GM12801 (cell line): ENCODE data around the gene PTPRM.

Source experiments
- CTCF ChIP-seq: IDR thresholded peaks from one replicate; pipeline ENCODE4 v1.5.1; 2011; ENCODE audit warnings: control low read depth; ENCODE audit not compliant: insufficient read length; ENCODE audit errors: extremely low read depth

PTPRM gene

GRCh38 chr18:8151181-8151580 is 584.1 kb downstream of the PTPRM start:
- TF ChIP-seq CTCF, result no peak

GRCh38 chr18:8153887-8154583 is 586.9 kb downstream of the PTPRM start:
- no peak for TF ChIP-seq CTCF

- no peak for TF ChIP-seq CTCF
Observed at GRCh38 chr18:8162802-8163201, 595.7 kb downstream of the PTPRM start.

GRCh38 chr18:8163286-8163959 is 596.3 kb downstream of the PTPRM start:
- TF ChIP-seq CTCF, result no peak

- no peak for TF ChIP-seq CTCF
Observed at GRCh38 chr18:8165095-8165494, 598.0 kb downstream of the PTPRM start.

- TF ChIP-seq CTCF, result no peak
Observed at GRCh38 chr18:8167026-8167425, 599.9 kb downstream of the PTPRM start.

- no peak for TF ChIP-seq CTCF
Observed at GRCh38 chr18:8167673-8168072, 600.6 kb downstream of the PTPRM start.
